ENCODE data around the gene ONECUT3. TPM values are rescaled to one million over a fixed set of nuclear protein-coding genes. Genes with fewer than 3 reads are reported as not detected.

Gene ONECUT3
- total and polyA plus RNA-seq, 9 of the 15 experiments (the other 6 are each of a cell fraction or from before 2014, with no cell fraction given): not detected

DNA sequence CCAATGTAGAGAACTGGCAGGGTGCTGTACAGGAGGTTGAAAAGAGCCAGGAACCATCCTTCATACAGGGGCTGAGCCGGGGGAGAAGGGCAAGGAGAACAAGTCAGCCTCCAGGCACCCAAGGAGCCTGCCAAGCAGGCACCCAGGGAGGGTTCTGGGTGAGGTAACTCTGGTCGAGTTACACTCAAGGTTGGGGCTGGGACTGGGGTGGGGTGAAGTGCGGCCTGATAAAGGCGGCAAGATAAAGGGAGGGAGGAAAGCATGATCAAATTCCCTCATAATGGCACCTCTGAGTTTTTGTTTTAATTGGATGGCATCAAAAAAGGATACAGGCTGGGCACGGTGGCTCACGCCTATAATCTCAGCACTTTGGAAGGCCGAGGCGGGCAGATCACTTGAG lies 33.8 kb downstream of the ONECUT3 start (continued):
- TF ChIP-seq, protein P1, sequence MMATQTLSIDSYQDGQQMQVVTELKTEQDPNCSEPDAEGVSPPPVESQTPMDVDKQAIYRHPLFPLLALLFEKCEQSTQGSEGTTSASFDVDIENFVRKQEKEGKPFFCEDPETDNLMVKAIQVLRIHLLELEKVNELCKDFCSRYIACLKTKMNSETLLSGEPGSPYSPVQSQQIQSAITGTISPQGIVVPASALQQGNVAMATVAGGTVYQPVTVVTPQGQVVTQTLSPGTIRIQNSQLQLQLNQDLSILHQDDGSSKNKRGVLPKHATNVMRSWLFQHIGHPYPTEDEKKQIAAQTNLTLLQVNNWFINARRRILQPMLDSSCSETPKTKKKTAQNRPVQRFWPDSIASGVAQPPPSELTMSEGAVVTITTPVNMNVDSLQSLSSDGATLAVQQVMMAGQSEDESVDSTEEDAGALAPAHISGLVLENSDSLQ (IDR thresholded peaks at IDR 0.05): no peak
- TF ChIP-seq ZNF57 (CRISPR knock-in tag; IDR thresholded peaks at IDR 0.05): no peak

DNA sequence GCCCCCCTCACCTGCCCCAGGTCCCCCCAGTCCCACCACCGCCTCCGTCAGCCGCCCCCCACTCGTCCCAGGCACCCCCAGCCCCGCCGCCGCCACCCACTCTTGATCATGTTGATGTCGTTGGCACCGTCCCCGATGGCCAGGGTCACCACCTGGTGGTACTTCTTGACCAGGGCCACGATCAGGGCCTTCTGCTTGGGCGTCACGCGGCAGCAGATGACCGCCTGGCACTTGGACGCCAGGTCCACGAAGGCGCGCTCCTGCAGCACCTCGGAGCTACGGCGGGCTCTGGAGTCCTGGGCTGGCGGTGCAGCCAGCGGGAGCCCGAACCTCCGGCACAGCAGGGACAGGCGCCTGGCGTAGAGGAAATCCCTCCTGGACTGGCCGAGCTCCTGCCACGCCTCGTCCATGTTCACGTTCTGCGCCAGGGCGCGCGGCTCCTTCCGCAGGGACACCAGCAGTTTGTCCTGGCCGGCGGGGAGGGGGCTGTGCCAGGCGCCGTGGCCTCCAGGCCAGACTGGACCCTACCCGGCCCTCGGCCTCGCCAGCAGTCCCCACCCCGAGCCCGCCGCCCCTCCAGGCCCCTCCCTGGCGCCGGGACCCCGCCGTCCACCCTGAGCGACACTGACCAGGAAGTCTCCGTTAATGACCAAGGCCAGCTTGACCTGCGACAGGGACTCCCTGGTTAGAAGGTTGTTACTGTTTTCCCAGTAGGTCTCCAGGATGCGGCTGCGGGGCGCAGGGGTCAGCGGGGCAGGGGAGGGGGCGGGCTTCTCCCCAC lies 36.1 kb downstream of the ONECUT3 start:
- H3K4me3 ChIP-seq: no peak overlapping the region
- H3K36me3 ChIP-seq (ENCODE audit: control insufficient read depth, insufficient read depth, low read length): no peaks in the 10 kb centered on the region
- H3K27ac ChIP-seq (ENCODE audit: extremely low read depth, low read depth, low read length): no peak overlapping the region
- H3K4me2 ChIP-seq (ENCODE audit: insufficient read depth, low read length): peak overlapping the region; percentile 18; the same call in 1 of the 2 replicates
- in situ Hi-C loops (cut with MboI): no loop called here
- peaks cover 2 to 12% of the 10 kb centered on the region in 2 experiments; a peak in 3 of 5 replicates for H3K27me3 ChIP-seq (ENCODE audit: control insufficient read depth in 2 of 2, insufficient read depth in 2 of 2, low read length in 2 of 2)
- peaks cover 3 to 44% of the 10 kb centered on the region in 2 experiments; a peak in 3 of 5 replicates for H3K4me1 ChIP-seq (replicated peaks in 1 of 2; ENCODE audit: control insufficient read depth in 2 of 2, insufficient read depth in 2 of 2, low read length in 2 of 2)
- ChIA-PET CTCF (ENCODE audit: low intra/inter-chr PET ratio) (interaction anchor here (0.6 kb wide), 1 partner anchor 276 kb away, joined by 3 read pairs; no protein-coding TSS in a partner anchor), POLR2A (interaction anchor here (0.6 kb wide), 1 partner anchor 520 kb away, joined by 4 read pairs; the partner anchor contains the start of gene CIRBP)
- ATAC-seq (peak; percentile 43), FAIRE-seq (no peak), DNase-seq (ENCODE audit: extremely low read depth in 1 of 4, low spot score in 3 of 4) (no peak)
- intact Hi-C loops (cut with micrococcal nuclease): no loop called here
- WGBS (ENCODE audit: insufficient coverage, low coverage, missing lambda C conversion rate): 58% methylated on average over 25 of the region's 59 CpGs
- BruUV-seq (replicated peaks): no TSS peak
- no peaks in the 10 kb centered on the region for H3K79me2 ChIP-seq (ENCODE audit: control insufficient read depth, insufficient read depth, low read length)
- no peaks in the 10 kb centered on the region for H4K20me1 ChIP-seq (replicated peaks; ENCODE audit: control insufficient read depth, insufficient read depth, low read length)
- no peaks in the 10 kb centered on the region for H3K9me1 ChIP-seq (ENCODE audit: control insufficient read depth, insufficient read depth, low read length)
- peak overlapping the region in 1 of 2 experiments; percentile 35; a peak in 1 of 4 replicates for H3K9ac ChIP-seq (ENCODE audit: insufficient read depth in 1 of 2, low read depth in 2 of 2, low read length in 2 of 2)
- peak overlapping the region; percentile 51; the same call in 1 of the 2 replicates for H2AFZ ChIP-seq (ENCODE audit: low read depth, low read length)
- peaks cover 5% of the 10 kb centered on the region; the same call in 1 of the 2 replicates for H3K9me3 ChIP-seq (replicated peaks; ENCODE audit: control insufficient read depth, insufficient read depth, low read depth, low read length)
- TF ChIP-seq, protein P2, sequence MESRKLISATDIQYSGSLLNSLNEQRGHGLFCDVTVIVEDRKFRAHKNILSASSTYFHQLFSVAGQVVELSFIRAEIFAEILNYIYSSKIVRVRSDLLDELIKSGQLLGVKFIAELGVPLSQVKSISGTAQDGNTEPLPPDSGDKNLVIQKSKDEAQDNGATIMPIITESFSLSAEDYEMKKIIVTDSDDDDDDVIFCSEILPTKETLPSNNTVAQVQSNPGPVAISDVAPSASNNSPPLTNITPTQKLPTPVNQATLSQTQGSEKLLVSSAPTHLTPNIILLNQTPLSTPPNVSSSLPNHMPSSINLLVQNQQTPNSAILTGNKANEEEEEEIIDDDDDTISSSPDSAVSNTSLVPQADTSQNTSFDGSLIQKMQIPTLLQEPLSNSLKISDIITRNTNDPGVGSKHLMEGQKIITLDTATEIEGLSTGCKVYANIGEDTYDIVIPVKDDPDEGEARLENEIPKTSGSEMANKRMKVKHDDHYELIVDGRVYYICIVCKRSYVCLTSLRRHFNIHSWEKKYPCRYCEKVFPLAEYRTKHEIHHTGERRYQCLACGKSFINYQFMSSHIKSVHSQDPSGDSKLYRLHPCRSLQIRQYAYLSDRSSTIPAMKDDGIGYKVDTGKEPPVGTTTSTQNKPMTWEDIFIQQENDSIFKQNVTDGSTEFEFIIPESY (CRISPR knock-in tag; IDR thresholded peaks at IDR 0.05): peak; percentile 85
- TF ChIP-seq PCBP1 (IDR thresholded peaks at IDR 0.05; ENCODE audit: low read depth, low read length, poor library complexity, severe bottlenecking) (peak; percentile 34), KLF6 (CRISPR knock-in tag; IDR thresholded peaks at IDR 0.05; ENCODE audit: borderline replicate concordance) (no peak), HNRNPL (IDR thresholded peaks at IDR 0.05; ENCODE audit: low read depth, low read length) (peak; percentile 62; the same call in 1 of the 2 replicates), EWSR1 (IDR thresholded peaks at IDR 0.05; ENCODE audit: borderline replicate concordance, low read depth, partially characterized antibody) (no peak), ILK (tag; IDR thresholded peaks at IDR 0.05; ENCODE audit: borderline replicate concordance, low read depth) (no peak)
- TF ChIP-seq, protein P3, sequence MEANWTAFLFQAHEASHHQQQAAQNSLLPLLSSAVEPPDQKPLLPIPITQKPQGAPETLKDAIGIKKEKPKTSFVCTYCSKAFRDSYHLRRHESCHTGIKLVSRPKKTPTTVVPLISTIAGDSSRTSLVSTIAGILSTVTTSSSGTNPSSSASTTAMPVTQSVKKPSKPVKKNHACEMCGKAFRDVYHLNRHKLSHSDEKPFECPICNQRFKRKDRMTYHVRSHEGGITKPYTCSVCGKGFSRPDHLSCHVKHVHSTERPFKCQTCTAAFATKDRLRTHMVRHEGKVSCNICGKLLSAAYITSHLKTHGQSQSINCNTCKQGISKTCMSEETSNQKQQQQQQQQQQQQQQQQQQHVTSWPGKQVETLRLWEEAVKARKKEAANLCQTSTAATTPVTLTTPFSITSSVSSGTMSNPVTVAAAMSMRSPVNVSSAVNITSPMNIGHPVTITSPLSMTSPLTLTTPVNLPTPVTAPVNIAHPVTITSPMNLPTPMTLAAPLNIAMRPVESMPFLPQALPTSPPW (CRISPR knock-in tag; IDR thresholded peaks at IDR 0.05): 0 out of 2 replicates have a peak, but pooled peaks have one; percentile 7
